GM19468 (cell line): ENCODE results near the gene BCAS2.

Experiments
- ATAC-seq: cut with Tn5 transposase; IDR thresholded peaks from one replicate; pipeline ENCODE4 v1.9.1; 2021; ENCODE audit warnings: mild to moderate bottlenecking, moderate library complexity, moderate number of reproducible peaks; ENCODE audit not compliant: unreplicated experiment; ENCODE audit errors: extremely low read depth

The BCAS2 gene

GRCh38 chr1:114561333-114561732 lies 20.1 kb downstream of the BCAS2 start:
- ATAC-seq, result no peak

DNA sequence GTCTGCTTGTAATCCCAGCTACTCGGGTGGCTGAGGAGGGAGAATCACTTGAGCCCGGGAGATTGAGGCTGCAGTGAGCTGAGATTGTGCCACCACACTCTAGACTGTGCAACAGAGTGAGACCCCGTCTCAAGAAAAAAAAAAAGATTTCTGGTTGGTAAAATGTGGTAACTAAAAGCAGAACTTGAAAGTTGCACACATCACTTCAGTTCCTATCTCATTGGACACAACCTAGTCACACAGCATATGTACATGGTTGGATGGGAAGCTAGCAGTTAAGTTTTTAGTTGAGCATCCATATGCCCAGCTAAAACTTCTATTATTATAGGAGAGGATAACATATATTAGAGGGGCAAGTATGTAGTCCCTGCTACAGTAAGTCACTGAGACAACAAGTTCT lies 22.1 kb downstream of the BCAS2 start:
- peak; percentile 54 for ATAC-seq

- no peak for ATAC-seq
Measured at GRCh38 chr1:114558544-114558943, 22.9 kb downstream of the BCAS2 start.

DNA sequence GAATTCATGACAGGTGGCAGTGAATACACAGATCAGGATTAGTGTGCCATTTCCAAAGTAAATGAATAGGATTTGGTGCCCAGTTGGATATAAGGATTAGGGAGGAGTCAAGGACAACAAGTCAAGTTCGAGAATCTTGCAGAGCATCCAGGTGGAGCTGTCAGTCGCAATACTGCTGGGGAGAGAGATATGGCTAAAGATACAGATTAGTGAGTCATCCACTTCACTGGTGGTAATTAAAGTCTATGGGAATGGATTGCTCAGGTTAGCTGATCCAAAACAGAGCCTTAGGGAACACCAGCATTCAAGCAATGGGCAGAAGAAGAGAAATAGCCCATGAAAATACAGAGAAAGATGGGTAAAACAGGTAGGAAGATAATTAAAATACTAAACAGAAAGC lies 26.8 kb downstream of the BCAS2 start:
- no peak for ATAC-seq

- ATAC-seq, result no peak
Measured at GRCh38 chr1:114552106-114552639, 29.2 kb downstream of the BCAS2 start.

DNA sequence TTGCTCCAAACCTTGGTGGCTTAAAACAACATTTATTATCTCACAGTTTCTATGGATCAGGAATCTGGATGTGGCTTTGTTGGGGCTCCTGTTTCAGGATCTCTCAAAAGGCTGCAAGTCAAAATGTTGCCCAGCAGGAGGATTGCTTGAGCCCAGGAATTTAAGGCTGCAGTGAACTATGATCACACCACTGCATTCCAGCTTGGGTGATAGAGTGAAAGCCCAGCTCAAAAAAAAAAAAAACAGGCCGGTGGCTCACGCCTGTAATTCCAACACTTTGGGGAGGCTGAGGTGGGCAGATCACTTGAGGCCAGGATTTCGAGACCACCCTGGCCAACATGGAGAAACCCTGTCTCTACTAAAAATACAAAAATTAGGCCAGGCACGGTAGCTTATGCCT lies 30.0 kb downstream of the BCAS2 start:
- no peak for ATAC-seq

- ATAC-seq, result no peak
Measured at GRCh38 chr1:114550336-114550735, 31.1 kb downstream of the BCAS2 start.

DNA sequence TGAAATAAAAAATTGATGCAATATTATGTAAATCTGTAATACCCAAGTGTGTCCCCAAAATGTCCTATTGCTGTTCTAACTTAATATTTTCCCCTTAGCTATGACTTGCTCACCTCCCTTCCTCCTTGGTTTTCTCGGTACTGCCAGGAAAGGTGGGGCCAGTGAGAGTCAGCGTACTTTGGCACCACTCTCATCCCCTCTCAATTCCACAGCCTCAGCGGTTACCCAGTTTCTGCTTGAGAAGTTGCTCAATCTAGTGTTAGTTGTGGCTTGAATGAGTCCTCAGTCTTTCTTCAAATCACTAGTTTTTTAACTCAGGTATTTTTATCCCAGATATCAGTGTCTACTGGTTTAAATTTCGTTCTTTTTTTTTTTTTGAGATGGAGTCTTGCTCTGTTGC lies 32.3 kb downstream of the BCAS2 start:
- ATAC-seq, result no peak

GRCh38 chr1:114547076-114547475 lies 34.3 kb downstream of the BCAS2 start:
- no peak for ATAC-seq

GRCh38 chr1:114545796-114546195 lies 35.6 kb downstream of the BCAS2 start:
- no peak for ATAC-seq

DNA sequence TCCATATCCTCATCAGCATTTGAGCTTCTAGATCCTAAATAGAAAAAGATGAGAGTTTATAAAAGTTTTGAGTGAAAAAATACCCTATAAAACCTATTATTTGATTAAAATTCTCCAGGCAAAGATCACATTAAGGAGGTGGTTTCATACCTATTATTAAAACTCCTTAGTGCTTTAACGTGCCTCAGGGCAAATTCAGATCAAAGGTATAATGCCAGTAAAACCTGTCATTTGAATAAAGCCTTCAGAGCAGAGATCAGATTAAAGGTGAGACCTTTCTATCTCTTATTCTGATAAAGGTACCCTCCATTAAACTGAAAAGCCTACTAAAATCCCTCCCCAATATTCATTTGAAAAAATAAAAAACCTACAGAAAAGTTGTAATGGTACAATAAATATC lies 36.1 kb downstream of the BCAS2 start:
- ATAC-seq, result no peak

DNA sequence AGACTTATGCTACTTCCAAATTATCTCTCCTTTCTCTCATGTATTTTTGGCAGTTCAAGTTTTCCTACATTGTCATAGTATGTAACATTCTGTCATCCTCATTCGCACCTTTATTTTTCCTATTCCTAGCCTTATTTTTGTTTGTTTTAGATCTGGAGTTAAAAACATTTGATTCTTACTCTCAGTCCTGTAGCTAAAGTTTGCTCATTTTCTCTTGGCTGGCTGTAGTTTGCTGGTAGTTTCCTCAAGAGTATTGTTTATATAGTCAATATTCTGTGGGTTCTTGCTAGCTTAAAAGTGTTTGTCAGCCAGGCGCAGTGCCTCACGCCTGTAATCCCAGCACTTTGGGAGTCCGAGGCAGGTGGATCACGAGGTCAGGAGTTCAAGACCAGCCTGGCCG lies 40.6 kb downstream of the BCAS2 start:
- no peak for ATAC-seq

GRCh38 chr1:114540272-114540671 lies 41.1 kb downstream of the BCAS2 start:
- no peak for ATAC-seq

GRCh38 chr1:114536043-114536442 lies 45.4 kb downstream of the BCAS2 start:
- no peak for ATAC-seq

DNA sequence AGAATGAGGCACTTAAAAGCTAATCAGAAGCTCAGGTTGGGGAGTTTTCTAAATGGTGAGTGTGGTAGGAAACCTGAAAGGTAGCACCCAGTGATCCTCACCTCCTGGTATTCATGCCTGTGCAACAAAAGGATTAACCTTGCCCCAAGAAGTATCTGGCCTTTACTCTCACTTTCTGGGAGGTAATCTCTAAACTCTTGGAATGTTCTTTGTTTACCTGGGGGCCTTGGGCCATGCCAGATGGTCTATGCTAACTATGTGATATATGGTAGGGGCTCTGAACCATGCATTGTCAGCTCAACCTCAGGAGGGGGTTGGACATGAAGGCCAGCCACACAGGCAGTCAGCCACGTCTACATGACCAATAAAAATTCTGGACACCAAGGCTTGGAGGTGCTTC lies 46.0 kb downstream of the BCAS2 start:
- no peak for ATAC-seq

GRCh38 chr1:114531094-114531493 lies 50.3 kb downstream of the BCAS2 start:
- ATAC-seq, result no peak

DNA sequence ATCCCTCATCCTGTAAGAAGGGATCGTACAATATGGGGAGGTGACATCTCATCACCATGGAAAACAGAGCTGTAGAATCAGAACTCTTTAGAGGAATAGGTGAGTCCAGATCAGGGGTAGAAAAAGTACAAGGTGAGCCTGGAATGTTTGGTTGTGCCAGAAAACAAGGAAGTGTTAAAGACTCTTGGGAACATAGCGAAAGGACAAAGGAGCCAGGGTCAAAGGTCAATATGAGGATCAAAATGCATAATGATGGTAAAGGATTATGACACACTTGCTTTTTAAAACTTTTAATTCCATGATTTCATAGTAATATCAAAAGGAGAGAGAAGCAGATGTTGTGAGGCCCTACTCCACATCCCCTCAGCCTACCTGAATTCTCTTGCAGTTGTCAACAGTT lies 51.2 kb downstream of the BCAS2 start:
- no peak for ATAC-seq

DNA sequence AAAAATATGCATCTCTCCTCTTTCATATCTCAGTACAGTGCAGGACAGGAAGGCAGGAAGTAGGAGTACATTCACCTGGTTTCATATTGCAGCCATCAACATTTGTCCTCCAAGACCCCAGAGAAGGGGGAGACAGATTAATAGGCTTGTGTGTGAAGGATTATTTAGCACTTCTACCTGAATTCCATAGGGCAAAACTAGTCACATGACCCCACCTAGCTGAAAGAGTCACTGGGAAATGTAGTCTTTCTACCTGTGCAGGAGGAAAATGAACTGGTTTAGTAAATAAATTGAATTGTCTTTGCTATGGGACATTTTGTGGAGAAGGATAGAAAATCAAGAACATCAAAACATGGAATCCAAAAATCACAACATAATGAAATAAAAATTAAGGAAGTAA lies 56.5 kb downstream of the BCAS2 start:
- no peak for ATAC-seq

DNA sequence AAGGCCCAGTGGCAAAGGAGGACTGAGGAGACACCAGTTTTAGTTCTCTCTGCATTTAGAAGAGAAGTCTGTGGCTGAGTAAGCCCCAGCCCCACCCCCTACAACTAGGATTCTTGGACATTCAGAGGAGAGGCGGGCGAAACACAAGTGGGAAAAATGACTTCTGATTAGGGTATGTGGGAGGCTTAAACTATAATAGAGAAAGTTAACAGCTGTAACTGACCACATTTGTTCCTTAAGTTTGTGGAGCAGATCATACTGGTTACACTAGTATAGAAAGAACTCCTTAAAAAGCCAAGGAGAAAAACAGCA lies 59.2 kb downstream of the BCAS2 start:
- no peak for ATAC-seq

- no peak for ATAC-seq
Measured at GRCh38 chr1:114521396-114522263, 59.8 kb downstream of the BCAS2 start.
